ENCODE results near the gene DQX1. TPM values are rescaled to one million over a fixed set of nuclear protein-coding genes. Genes with fewer than 3 reads are reported as not detected.

The DQX1 gene
- total and polyA plus RNA-seq, 2 of the 4 experiments (the other 2 are of a cell fraction), result 0.07 TPM; not detected in 1

DNA sequence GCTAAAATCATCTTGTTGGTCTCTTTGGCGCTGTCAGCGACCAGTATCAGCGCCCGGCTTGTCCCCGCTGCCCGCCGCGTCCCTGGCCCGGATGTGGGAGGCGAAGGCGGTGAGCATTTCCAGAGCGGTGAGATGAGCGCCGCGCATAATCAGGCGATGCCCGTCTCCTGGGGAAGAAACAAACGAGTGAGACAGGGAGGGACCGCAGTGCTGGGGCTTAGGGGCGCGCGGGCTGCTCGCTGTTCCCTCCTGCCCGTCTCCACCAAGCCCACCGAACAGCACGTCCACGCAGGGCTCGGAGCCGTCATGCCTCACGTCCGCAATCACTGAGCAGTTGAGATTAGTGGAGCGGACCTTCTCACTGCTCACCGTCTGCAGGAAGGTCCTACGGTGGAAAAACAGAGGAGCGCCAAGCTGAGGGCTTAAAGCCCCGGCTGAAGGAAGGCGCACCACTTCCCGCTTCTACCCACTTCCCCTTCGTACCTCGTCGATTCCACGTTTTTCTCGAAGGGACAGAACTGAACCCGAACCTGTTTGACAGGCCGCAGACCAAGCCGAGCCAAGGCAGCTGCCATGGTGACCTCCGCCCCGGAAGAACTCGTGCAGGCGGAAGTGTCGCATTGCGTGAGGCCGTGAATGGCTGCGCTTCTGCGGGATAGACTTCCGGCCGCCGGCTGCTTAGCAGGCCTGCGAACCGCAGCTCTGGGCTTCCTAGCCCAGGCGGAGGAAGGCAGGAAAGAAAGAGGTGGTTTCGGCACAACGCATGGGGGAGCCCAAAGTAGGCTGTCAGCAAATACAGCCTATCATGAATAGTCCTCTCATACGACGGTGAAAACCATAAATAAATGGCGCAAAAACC lies 53.7 kb downstream of the DQX1 start, which contains the start of gene MRPL53:
MRPL53 (minus strand) TSS at position 595 of the 859 bp plus-strand sequence; CDS start at position 575, 20 bp downstream.
- peak within 1 kb of the TSS; percentile 93 for H3K9ac ChIP-seq (ENCODE audit: low read depth, low read length)
- no peaks in the 10 kb centered on the region for H3K9me3 ChIP-seq (ENCODE audit: control insufficient read depth, insufficient read depth, low read length)
- peak within 1 kb of the TSS; percentile 89 for H4K91ac ChIP-seq (ENCODE audit: insufficient read depth, low read depth, low read length)
- TF ChIP-seq CEBPB (IDR thresholded peaks at IDR 0.05; ENCODE audit: low read depth, low read length) (peak; percentile 21; the same call in 1 of the 2 replicates), NFE2L2 (IDR thresholded peaks at IDR 0.05; ENCODE audit: low read depth, low read length) (no peak)
- H2BK15ac ChIP-seq (ENCODE audit: low read depth, low read length), result no peak within 1 kb of the TSS
- intact Hi-C loops (cut with micrococcal nuclease) (no loop called here), in situ Hi-C loops (cut with MboI; ENCODE audit: low sequenced_read_pairs) (no loop called here), dilution Hi-C loops (cut with HindIII; ENCODE audit: low sequenced_read_pairs, unreplicated experiment) (no loop called here)
- peak within 1 kb of the TSS; percentile 95 for H3K4ac ChIP-seq (ENCODE audit: low read depth, low read length)
- H2AK9ac ChIP-seq (replicated peaks; ENCODE audit: low read depth, low read length, poor library complexity), result peak within 1 kb of the TSS; percentile 87
- peak within 1 kb of the TSS; percentile 90 for H2AK5ac ChIP-seq (ENCODE audit: low read depth, low read length)
- H2BK5ac ChIP-seq (ENCODE audit: low read depth, low read length, poor library complexity, severe bottlenecking), result peak within 1 kb of the TSS; percentile 89
- peak within 1 kb of the TSS; percentile 48; the same call in 1 of the 2 replicates for H2BK120ac ChIP-seq (ENCODE audit: low read depth, low read length)
- H4K20me1 ChIP-seq (ENCODE audit: insufficient read depth, low read length), result no peaks in the 10 kb centered on the region
- DNase-seq (peak; percentile 92), ATAC-seq (ENCODE audit: low read depth) (peak; percentile 91)
- peak within 1 kb of the TSS; percentile 96 for H3K14ac ChIP-seq (replicated peaks; ENCODE audit: low read depth, low read length)
- H2BK20ac ChIP-seq (ENCODE audit: low read depth, low read length), result no peak within 1 kb of the TSS
- peak within 1 kb of the TSS; percentile 92 for H2AFZ ChIP-seq (replicated peaks; ENCODE audit: low read length, poor library complexity)
- H4K5ac ChIP-seq (ENCODE audit: low read depth, low read length), result peak within 1 kb of the TSS; percentile 96
- peak within 1 kb of the TSS; percentile 89 for H3K4me2 ChIP-seq (ENCODE audit: low read depth, low read length)
- no peaks in the 10 kb centered on the region for H3K9me1 ChIP-seq (ENCODE audit: insufficient read depth, low read length)
- peak within 1 kb of the TSS; percentile 77 for H3K4me3 ChIP-seq (ENCODE audit: insufficient read depth, low read depth, low read length)
- ChIA-PET CTCF (no interaction called here), POLR2A (ENCODE audit: unreplicated experiment) (interaction anchor here (1.1 kb wide), 1 partner anchor 9 kb away, joined by 5 read pairs; no protein-coding TSS in a partner anchor)
- H3K36me3 ChIP-seq (ENCODE audit: control insufficient read depth, insufficient read depth, low read length), result peaks cover 20% of the 10 kb centered on the region
- H3K18ac ChIP-seq (ENCODE audit: low read depth, low read length), result peak within 1 kb of the TSS; percentile 62
- peak within 1 kb of the TSS; percentile 84 for H3K56ac ChIP-seq (ENCODE audit: extremely low read depth, insufficient read depth, low read length)
- peak within 1 kb of the TSS; percentile 91 for H3K27ac ChIP-seq (ENCODE audit: insufficient read depth, low read length)
- H3K79me1 ChIP-seq (ENCODE audit: low read depth in 1 of 2, low read length in 2 of 2), result peaks cover 3 to 33% of the 10 kb centered on the region in 2 experiments; a peak in 3 of 4 replicates
- no peaks in the 10 kb centered on the region for H3K27me3 ChIP-seq (ENCODE audit: control insufficient read depth, insufficient read depth, low read length)
- H3K4me1 ChIP-seq (ENCODE audit: control insufficient read depth, insufficient read depth, low read length), result peaks cover 4% of the 10 kb centered on the region; the same call in 1 of the 2 replicates
- 3% methylated on average over 34 of the region's 66 CpGs; no CpG with 5 or more reads in 1 of the 2 experiments for WGBS, 2 experiments (ENCODE audit: extremely low coverage in 2 of 2, insufficient read length in 1 of 2)
- peak within 1 kb of the TSS; percentile 97 to 99 for H4K8ac ChIP-seq (ENCODE audit: low read depth in 2 of 2, low read length in 2 of 2)
- TSS peak; percentile 86 for BruUV-seq (replicated peaks)
- peak within 1 kb of the TSS; percentile 97 for H3K23ac ChIP-seq (ENCODE audit: low read depth, low read length)

All from IMR-90 (cell line).